Midbrain (tissue), 1 donor: ENCODE data around the gene RAB6C.
"Not testable (repeated sequence)": the region's sequence is repeated elsewhere in the genome, so short reads cannot be mapped to it uniquely, and the experiment has no call there.

ENCODE experiments used
- DNase-seq: peaks from one replicate; lab custom pipeline; 2025; lab: John Stamatoyannopoulos, UW

RAB6C gene

GRCh38 chr2:129996657-129997237, 17.3 kb downstream of the RAB6C start:
- DNase-seq, result not testable (repeated sequence)

DNA sequence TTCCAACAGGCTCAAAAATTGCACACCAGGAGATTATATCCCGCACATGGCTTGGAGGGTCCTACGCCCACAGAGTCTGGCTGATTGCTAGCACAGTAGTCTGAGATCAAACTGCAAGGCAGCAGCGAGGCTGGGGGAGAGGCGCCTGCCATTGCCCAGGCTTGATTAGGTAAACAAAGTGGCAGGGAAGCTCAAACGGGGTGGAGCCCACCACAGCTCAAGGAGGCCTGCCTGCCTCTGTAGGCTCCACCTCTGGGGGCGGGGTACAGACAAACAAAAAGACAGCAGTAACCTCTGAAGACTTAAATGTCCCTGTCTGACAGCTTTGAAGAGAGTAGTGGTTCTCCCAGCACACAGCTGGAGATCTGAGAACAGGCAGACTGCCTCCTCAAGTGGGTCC, 19.3 kb downstream of the RAB6C start:
- not testable (repeated sequence) for DNase-seq

- DNase-seq, result not testable (repeated sequence)
Observed at GRCh38 chr2:130005862-130006261, 26.4 kb downstream of the RAB6C start.

- not testable (repeated sequence) for DNase-seq
Observed at GRCh38 chr2:130016701-130017100, 37.2 kb downstream of the RAB6C start.

GRCh38 chr2:130019402-130019801, 39.9 kb downstream of the RAB6C start:
- no peak for DNase-seq

GRCh38 chr2:130020069-130020468, 40.6 kb downstream of the RAB6C start:
- DNase-seq, result not testable (repeated sequence)

GRCh38 chr2:130025931-130026330, 46.5 kb downstream of the RAB6C start:
- DNase-seq, result not testable (repeated sequence)
